Endothelial cell of umbilical vein (primary cell): ENCODE measurements around the gene CIAO1.

ENCODE experiments used
- CTCF ChIP-seq, 2 donors: IDR thresholded peaks; 1 replicate in 1 of 2; 2 replicates in 1 of 2; pipeline ENCODE4 v1.5.1; 2011; ENCODE audit warnings: low read length in 2 of 2, mild to moderate bottlenecking in 2 of 2, moderate library complexity in 2 of 2, control low read depth in 1 of 2, inconsistent platforms in 1 of 2, low read depth in 1 of 2; ENCODE audit not compliant: insufficient read depth in 1 of 2; ENCODE audit errors: extremely low read depth in 1 of 2
- EZH2 ChIP-seq: IDR thresholded peaks from 2 replicates; pipeline ENCODE4 v1.6.1; 2012; ENCODE audit warnings: borderline replicate concordance, low read depth, mild to moderate bottlenecking, moderate library complexity, low read length, inconsistent platforms; ENCODE audit not compliant: severe bottlenecking
- JUN ChIP-seq: IDR thresholded peaks from 2 replicates; pipeline ENCODE4 v1.6.1; 2011; ENCODE audit warnings: borderline replicate concordance, low read depth; ENCODE audit not compliant: insufficient read length, insufficient read depth
- POLR2AphosphoS5 ChIP-seq: IDR thresholded peaks from 2 replicates; pipeline ENCODE4 v1.6.1; 2012; ENCODE audit warnings: low read depth, mild to moderate bottlenecking, control low read depth, low read length, moderate library complexity; ENCODE audit not compliant: insufficient read depth

- TF ChIP-seq CTCF (IDR thresholded peaks at IDR 0.05; ENCODE audit: extremely low read depth in 1 of 2, insufficient read depth in 1 of 2, low read depth in 1 of 2, low read length in 2 of 2), result no peak
- no peak for TF ChIP-seq POLR2AphosphoS5
- TF ChIP-seq EZH2, result no peak
- TF ChIP-seq JUN, result no peak
These were observed 53.4 kb downstream of the CIAO1 start for GRCh38 chr2:96319396-96319795.
